Panc1 (cell line): ENCODE measurements around the gene SETD5. TPM values are rescaled to one million over a fixed set of nuclear protein-coding genes. Genes with fewer than 3 reads are reported as not detected.

ENCODE experiments used
- ATAC-seq: fragments of 200-7000 bp; cut with Tn5 transposase; 2 replicates; pipeline ENCODE4 v1.9.1; 2020; ENCODE audit warnings: mild to moderate bottlenecking, moderate library complexity
- BruUV-seq: library from RNA; stranded (reverse); fragments of 400-500 nt; replicated peaks from 2 replicates; lab custom pipeline; 2021; lab: Mats Ljungman, UMichigan
- CTCF ChIA-PET: fragments of 300-600 bp; sonication (Branson Sonifier 250); formaldehyde crosslinking; loops from one replicate; lab custom pipeline; 2022; ENCODE audit warnings: antibody characterized with exemption; lab: Charles Lee
- POLR2A ChIA-PET: fragments of 300-600 bp; sonication (Branson Sonifier 250); formaldehyde crosslinking; loops from one replicate; lab custom pipeline; 2022; ENCODE audit warnings: antibody characterized with exemption; lab: Charles Lee
- DNase-seq: peaks from one replicate; pipeline ENCODE4 v3.0.0-alpha.2; 2010; ENCODE audit warnings: low read depth, low spot score
- H3K27ac ChIP-seq: 2 replicates; pipeline ENCODE4 v1.5.1; 2011; ENCODE audit warnings: mild to moderate bottlenecking, low read length, inconsistent platforms
- H3K27me3 ChIP-seq: fragments of 200-500 bp; sonication (Bioruptor generic); 2 replicates; pipeline ENCODE4 v1.6.0; 2014; ENCODE audit warnings: low read length, inconsistent platforms; ENCODE audit not compliant: control insufficient read depth, insufficient read depth
- H3K36me3 ChIP-seq: fragments of 200-500 bp; sonication (Bioruptor generic); 2 replicates; pipeline ENCODE4 v1.5.1; 2014; ENCODE audit warnings: inconsistent platforms, mild to moderate bottlenecking, low read length, moderate library complexity; ENCODE audit not compliant: control insufficient read depth, insufficient read depth
- H3K4me1 ChIP-seq: 2 replicates; pipeline ENCODE4 v1.5.1; 2011; ENCODE audit warnings: inconsistent platforms, mild to moderate bottlenecking, low read length, moderate library complexity; ENCODE audit not compliant: control insufficient read depth, insufficient read depth
- H3K4me3 ChIP-seq, 2 experiments: 2 replicates each; pipeline ENCODE4 v1.5.1; 2011 to 2012; ENCODE audit warnings: low read depth in 2 of 2, low read length in 2 of 2, mild to moderate bottlenecking in 2 of 2, inconsistent platforms in 1 of 2, moderate library complexity in 1 of 2
- H3K9me3 ChIP-seq: fragments of 200-500 bp; sonication (Bioruptor generic); 2 replicates; pipeline ENCODE4 v1.5.1; 2014; ENCODE audit warnings: low read depth, mild to moderate bottlenecking, inconsistent platforms, low read length, moderate library complexity; ENCODE audit not compliant: control insufficient read depth, insufficient read depth
- CTCF ChIP-seq: fragments of 450-650 bp; IDR thresholded peaks from 2 replicates; pipeline ENCODE4 v1.5.1; 2017; ENCODE audit warnings: mild to moderate bottlenecking
- POLR2AphosphoS5 ChIP-seq: IDR thresholded peaks from 2 replicates; pipeline ENCODE4 v1.6.1; 2012; ENCODE audit warnings: mild to moderate bottlenecking, low read depth, low read length, moderate library complexity
- REST ChIP-seq, 2 experiments: IDR thresholded peaks; 2 replicates each; pipeline ENCODE4 v1.6.1; 2011 to 2012; ENCODE audit warnings: low read depth in 2 of 2, control low read depth in 1 of 2, low read length in 1 of 2, mild to moderate bottlenecking in 1 of 2, moderate library complexity in 1 of 2; ENCODE audit not compliant: insufficient read depth in 1 of 2
- SIN3A ChIP-seq: IDR thresholded peaks from 2 replicates; pipeline ENCODE4 v1.6.1; 2012; ENCODE audit warnings: low read depth, mild to moderate bottlenecking, low read length, moderate library complexity, borderline replicate concordance; ENCODE audit not compliant: insufficient read depth
- TCF7L2 ChIP-seq: IDR thresholded peaks from 2 replicates; pipeline ENCODE4 v1.6.1; 2011; ENCODE audit warnings: mild to moderate bottlenecking, low read depth, low read length, inconsistent platforms
- in situ Hi-C: cut with HindIII; loops from 2 replicates; pipeline ENCODE4 v1.10.0; 2016; ENCODE audit warnings: low sequenced_read_pairs, low pct_unique_long_range_greater_than_20kb
- intact Hi-C: fragments of 100-400 bp; cut with micrococcal nuclease; formaldehyde crosslinking; loops from one replicate; pipeline ENCODE4 v1.10.0; 2022; ENCODE audit not compliant: unreplicated experiment
- total RNA-seq: library from RNA; stranded (reverse); gene quantifications from one replicate; pipeline ENCODE4 v1.2.1, GENCODE V29; 2021; ENCODE audit not compliant: unreplicated experiment

SETD5 gene
- total RNA-seq, 1 experiment from 2014 or later = 69.4 TPM

- ChIA-PET POLR2A (no interaction called here), CTCF (no interaction called here)
- no peaks in the 10 kb centered on the region for H3K4me1 ChIP-seq
- H3K36me3 ChIP-seq = peaks cover 50% of the 10 kb centered on the region
- H3K9me3 ChIP-seq = no peaks in the 10 kb centered on the region
- in situ Hi-C loops = no loop called here
- no peak for ATAC-seq
- H3K4me3 ChIP-seq = no peak overlapping the region
- intact Hi-C loops = no loop called here
- no peak overlapping the region for H3K27ac ChIP-seq
- H3K27me3 ChIP-seq = no peaks in the 10 kb centered on the region
- TF ChIP-seq REST (IDR thresholded peaks at IDR 0.05; ENCODE audit: insufficient read depth in 1 of 2, low read depth in 2 of 2, low read length in 1 of 2) (no peak), TCF7L2 (no peak), POLR2AphosphoS5 (no peak), SIN3A (no peak), CTCF (no peak)
- DNase-seq = no peak
- BruUV-seq = no TSS peak
Observed at GRCh38 chr3:9448071-9448470, 50.7 kb downstream of the SETD5 start.

GRCh38 chr3:9448643-9449042 is 51.2 kb downstream of the SETD5 start:
- ChIA-PET POLR2A (no interaction called here), CTCF (no interaction called here)
- Histone ChIP-seq H3K36me3 (peaks cover 51% of the 10 kb centered on the region), H3K27ac (no peak overlapping the region), H3K4me1 (no peaks in the 10 kb centered on the region), H3K4me3 (no peak overlapping the region), H3K9me3 (no peaks in the 10 kb centered on the region), H3K27me3 (no peaks in the 10 kb centered on the region)
- in situ Hi-C loops (no loop called here), intact Hi-C loops (no loop called here)
- no peak for DNase-seq
- BruUV-seq = no TSS peak
- TF ChIP-seq POLR2AphosphoS5 = no peak
- ATAC-seq = no peak

- H3K4me3 ChIP-seq = no peak overlapping the region
- ATAC-seq = no peak
- H3K27ac ChIP-seq = no peak overlapping the region
- intact Hi-C loops (no loop called here), in situ Hi-C loops (no loop called here)
- no peaks in the 10 kb centered on the region for H3K4me1 ChIP-seq
- CTCF ChIA-PET = no interaction called here
- DNase-seq = no peak
- no peaks in the 10 kb centered on the region for H3K9me3 ChIP-seq
- no TSS peak for BruUV-seq
- TF ChIP-seq POLR2AphosphoS5 = no peak
- no peak for TF ChIP-seq REST (IDR thresholded peaks at IDR 0.05; ENCODE audit: insufficient read depth in 1 of 2, low read depth in 2 of 2, low read length in 1 of 2)
- TF ChIP-seq SIN3A = no peak
- no peak for TF ChIP-seq TCF7L2
- TF ChIP-seq CTCF = no peak
- peaks cover 57% of the 10 kb centered on the region for H3K36me3 ChIP-seq
- POLR2A ChIA-PET = interaction anchor here (0.6 kb wide), 1 partner anchor 24 kb away, joined by 3 read pairs; no protein-coding TSS in a partner anchor
- H3K27me3 ChIP-seq = no peaks in the 10 kb centered on the region
Observed at GRCh38 chr3:9450126-9450525, 52.7 kb downstream of the SETD5 start.
